Smooth muscle cell (in vitro differentiated cells): ENCODE data around the gene UNC5B. TPM values are rescaled to one million over a fixed set of nuclear protein-coding genes. Genes with fewer than 3 reads are reported as not detected.

ENCODE experiments used
- DNase-seq: peaks from one replicate; lab custom pipeline; 2025; ENCODE audit not compliant: unreplicated experiment; lab: John Stamatoyannopoulos, UW
- H2AFZ ChIP-seq: fragments of 200-600 bp; sonication (generic); 2 replicates; pipeline ENCODE4 v1.6.0; 2016; ENCODE audit warnings: antibody characterized with exemption, low read depth, mild to moderate bottlenecking
- H3F3A ChIP-seq: fragments of 200-600 bp; sonication (generic); 2 replicates; pipeline ENCODE4 v1.6.0; 2017; ENCODE audit warnings: antibody characterized with exemption, low read depth
- H3K27ac ChIP-seq: fragments of 200-600 bp; sonication (generic); 2 replicates; pipeline ENCODE4 v1.5.1; 2016; ENCODE audit warnings: low read depth, mild to moderate bottlenecking
- H3K27me3 ChIP-seq: fragments of 200-600 bp; sonication (generic); 2 replicates; pipeline ENCODE4 v1.6.1; 2016; ENCODE audit warnings: low read depth, mild to moderate bottlenecking
- H3K36me3 ChIP-seq: fragments of 200-600 bp; sonication (generic); 2 replicates; pipeline ENCODE4 v1.5.1; 2016; ENCODE audit warnings: low read depth
- H3K4me1 ChIP-seq: fragments of 200-600 bp; sonication (generic); 2 replicates; pipeline ENCODE4 v1.5.1; 2016; ENCODE audit warnings: low read depth
- H3K4me2 ChIP-seq: fragments of 200-600 bp; sonication (generic); 2 replicates; pipeline ENCODE4 v1.6.0; 2016; ENCODE audit warnings: mild to moderate bottlenecking
- H3K4me3 ChIP-seq: fragments of 200-600 bp; sonication (generic); 2 replicates; pipeline ENCODE4 v1.5.1; 2016; ENCODE audit warnings: mild to moderate bottlenecking
- H3K79me2 ChIP-seq: fragments of 200-600 bp; sonication (generic); 2 replicates; pipeline ENCODE4 v1.6.0; 2016; ENCODE audit warnings: low read depth, mild to moderate bottlenecking
- H3K9ac ChIP-seq: fragments of 200-600 bp; sonication (generic); 2 replicates; pipeline ENCODE4 v1.6.0; 2016; ENCODE audit warnings: low read depth
- H3K9me3 ChIP-seq: fragments of 200-600 bp; sonication (generic); replicated peaks from 2 replicates; pipeline ENCODE4 v1.5.1; 2016; ENCODE audit warnings: low read depth
- H4K20me1 ChIP-seq: fragments of 200-600 bp; sonication (generic); 2 replicates; pipeline ENCODE4 v1.6.0; 2016; ENCODE audit warnings: low read depth
- WGBS: methylation state at CpG from one replicate; pipeline ENCODE4 v1.1.7; 2016; ENCODE audit warnings: low lambda C conversion rate; 5-methylcytosine and 5-hydroxymethylcytosine counted together
- polyA plus RNA-seq: library from polyadenylated mRNA; unstranded; fragments of >200 nt; fragmentation: Nextera tagmentation; extraction: Ambion mirVana; gene quantifications from 2 replicates; pipeline ENCODE4 v1.2.1, GENCODE V29; 2016
- total RNA-seq: library from RNA; depleted of rRNA; stranded (reverse); fragments of >200 nt; gene quantifications from 2 replicates; pipeline ENCODE4 v1.2.3, GENCODE V29; 2014
- TF ChIP-seq, protein P1 (sequence below): fragments of 200-600 bp; sonication (generic); IDR thresholded peaks from 2 replicates; pipeline ENCODE4 v1.5.1; 2017; ENCODE audit warnings: borderline replicate concordance, mild to moderate bottlenecking, antibody characterized with exemption; ENCODE audit not compliant: insufficient read depth, poor library complexity, severe bottlenecking

Gene UNC5B
- total and polyA plus RNA-seq, 2 experiments from 2014 or later: 89.6 to 142 TPM

- no peaks in the 10 kb centered on the region for H3F3A ChIP-seq
- H3K9ac ChIP-seq: no peak overlapping the region
- TF ChIP-seq, protein P1, sequence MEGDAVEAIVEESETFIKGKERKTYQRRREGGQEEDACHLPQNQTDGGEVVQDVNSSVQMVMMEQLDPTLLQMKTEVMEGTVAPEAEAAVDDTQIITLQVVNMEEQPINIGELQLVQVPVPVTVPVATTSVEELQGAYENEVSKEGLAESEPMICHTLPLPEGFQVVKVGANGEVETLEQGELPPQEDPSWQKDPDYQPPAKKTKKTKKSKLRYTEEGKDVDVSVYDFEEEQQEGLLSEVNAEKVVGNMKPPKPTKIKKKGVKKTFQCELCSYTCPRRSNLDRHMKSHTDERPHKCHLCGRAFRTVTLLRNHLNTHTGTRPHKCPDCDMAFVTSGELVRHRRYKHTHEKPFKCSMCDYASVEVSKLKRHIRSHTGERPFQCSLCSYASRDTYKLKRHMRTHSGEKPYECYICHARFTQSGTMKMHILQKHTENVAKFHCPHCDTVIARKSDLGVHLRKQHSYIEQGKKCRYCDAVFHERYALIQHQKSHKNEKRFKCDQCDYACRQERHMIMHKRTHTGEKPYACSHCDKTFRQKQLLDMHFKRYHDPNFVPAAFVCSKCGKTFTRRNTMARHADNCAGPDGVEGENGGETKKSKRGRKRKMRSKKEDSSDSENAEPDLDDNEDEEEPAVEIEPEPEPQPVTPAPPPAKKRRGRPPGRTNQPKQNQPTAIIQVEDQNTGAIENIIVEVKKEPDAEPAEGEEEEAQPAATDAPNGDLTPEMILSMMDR: no peak
- no peak overlapping the region for H2AFZ ChIP-seq
- no peaks in the 10 kb centered on the region for H3K27me3 ChIP-seq
- 80% methylated on average over 9 of the region's 9 CpGs for WGBS
- DNase-seq: no peak
- no peaks in the 10 kb centered on the region for H3K4me1 ChIP-seq
- H4K20me1 ChIP-seq: no peaks in the 10 kb centered on the region
- H3K4me2 ChIP-seq: no peak overlapping the region
- H3K4me3 ChIP-seq: no peak overlapping the region
- no peaks in the 10 kb centered on the region for H3K9me3 ChIP-seq
- no peak overlapping the region for H3K27ac ChIP-seq
- H3K79me2 ChIP-seq: no peaks in the 10 kb centered on the region
- H3K36me3 ChIP-seq: no peaks in the 10 kb centered on the region
These were observed 120.9 kb downstream of the UNC5B start for GRCh38 chr10:71333129-71333887.

- Histone ChIP-seq H2AFZ (no peak overlapping the region), H3F3A (no peaks in the 10 kb centered on the region), H3K4me1 (no peaks in the 10 kb centered on the region), H3K27ac (no peak overlapping the region), H3K9me3 (no peaks in the 10 kb centered on the region), H3K79me2 (no peaks in the 10 kb centered on the region), H3K4me2 (no peak overlapping the region), H3K9ac (no peak overlapping the region), H3K36me3 (no peaks in the 10 kb centered on the region), H4K20me1 (no peaks in the 10 kb centered on the region), H3K27me3 (no peaks in the 10 kb centered on the region), H3K4me3 (no peak overlapping the region)
- TF ChIP-seq, protein P1: no peak
- DNase-seq: no peak
- 81% methylated on average over 12 of the region's 12 CpGs for WGBS
These were observed 121.9 kb downstream of the UNC5B start for GRCh38 chr10:71334221-71334791.

- TF ChIP-seq, protein P1: no peak
- Histone ChIP-seq H3K27me3 (no peaks in the 10 kb centered on the region), H4K20me1 (no peaks in the 10 kb centered on the region), H3K9ac (no peak overlapping the region), H3K79me2 (no peaks in the 10 kb centered on the region), H3K4me3 (no peak overlapping the region), H3K27ac (no peak overlapping the region), H3K4me2 (no peak overlapping the region), H3K4me1 (no peaks in the 10 kb centered on the region), H3K9me3 (no peaks in the 10 kb centered on the region), H2AFZ (no peak overlapping the region), H3F3A (no peaks in the 10 kb centered on the region), H3K36me3 (no peaks in the 10 kb centered on the region)
- 90% methylated on average over 15 of the region's 15 CpGs for WGBS
- no peak for DNase-seq
These were observed 122.9 kb downstream of the UNC5B start for GRCh38 chr10:71335173-71335708.
